Stimulated activated naive CD8-positive, alpha-beta T cell treated with anti-CD3 and anti-CD28 coated beads, Interleukin-15, Interleukin-2, amounts not matched to agents 100 U/mL and 50 U/mL, for 24 hours (primary cell): Measurements from ENCODE around the gene IER5L.

Experiments used
- ATAC-seq: fragments of 150-1000 bp; cut with Tn5 transposase; one replicate; pipeline ENCODE4 v1.10.0; 2021
- DNase-seq: peaks from one replicate; pipeline ENCODE4 v3.0.0; 2021

The IER5L gene

GRCh38 chr9:129177791-129178567 lies at the start of gene IER5L:
IER5L (minus strand) TSS chr9:129178261; CDS start chr9:129178052, 209 bp downstream.
- peak; percentile 93 for ATAC-seq
- peak; percentile 94 for DNase-seq

DNA sequence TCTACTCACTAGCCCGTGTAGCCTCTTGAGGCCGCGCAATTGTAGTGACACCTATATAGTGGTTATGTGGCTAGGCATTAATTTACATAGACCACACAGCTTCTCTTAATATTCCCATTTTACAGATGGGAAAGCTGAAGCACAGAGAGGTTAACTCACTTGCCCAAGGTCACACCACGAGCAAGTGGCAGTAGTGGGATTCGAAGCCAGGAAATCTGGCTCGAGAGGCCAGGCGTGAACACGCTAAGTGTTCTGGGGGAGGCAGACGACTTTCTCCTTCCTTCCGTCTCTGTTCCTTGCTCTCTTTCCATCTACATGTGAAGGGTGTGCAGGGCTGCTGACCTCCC lies 49.8 kb upstream of the IER5L start:
- ATAC-seq = no peak
- DNase-seq = no peak

DNA sequence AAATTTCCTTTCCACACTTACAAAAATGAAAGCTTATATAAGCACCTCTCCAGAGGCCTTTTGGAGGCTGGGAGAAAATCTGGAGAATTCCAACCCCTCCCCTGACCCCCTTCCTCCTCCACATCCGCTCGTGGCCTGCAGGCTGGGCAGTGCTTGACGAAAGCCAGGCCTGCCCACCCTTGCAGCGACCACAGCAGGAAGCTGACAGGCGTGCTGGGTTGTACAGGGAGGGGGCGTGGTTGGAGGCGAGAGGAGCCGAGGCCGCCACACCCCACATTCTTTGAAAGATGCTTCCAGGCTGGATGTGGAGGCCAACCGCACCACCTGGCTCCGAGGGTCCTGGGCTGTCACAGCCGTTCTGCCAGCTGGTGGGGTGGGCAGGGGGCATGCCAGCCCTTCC lies 47.8 kb upstream of the IER5L start:
- ATAC-seq (no peak), DNase-seq (peak; percentile 68)

DNA sequence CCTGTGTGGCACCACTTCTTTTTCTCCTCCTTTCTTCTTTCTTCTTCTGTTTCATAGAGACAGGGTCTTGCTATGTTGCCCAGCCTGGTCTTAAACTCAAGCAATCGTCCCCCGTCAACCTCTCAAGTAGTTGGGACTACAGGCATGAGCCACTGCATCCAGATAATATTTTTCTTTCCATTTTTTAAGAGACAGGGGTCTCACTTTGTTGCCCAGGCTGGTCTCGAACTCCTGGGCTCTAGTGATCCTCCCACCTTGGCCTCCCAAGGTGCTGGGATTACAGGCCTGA lies 47.4 kb upstream of the IER5L start:
- no peak for DNase-seq
- no peak for ATAC-seq

DNA sequence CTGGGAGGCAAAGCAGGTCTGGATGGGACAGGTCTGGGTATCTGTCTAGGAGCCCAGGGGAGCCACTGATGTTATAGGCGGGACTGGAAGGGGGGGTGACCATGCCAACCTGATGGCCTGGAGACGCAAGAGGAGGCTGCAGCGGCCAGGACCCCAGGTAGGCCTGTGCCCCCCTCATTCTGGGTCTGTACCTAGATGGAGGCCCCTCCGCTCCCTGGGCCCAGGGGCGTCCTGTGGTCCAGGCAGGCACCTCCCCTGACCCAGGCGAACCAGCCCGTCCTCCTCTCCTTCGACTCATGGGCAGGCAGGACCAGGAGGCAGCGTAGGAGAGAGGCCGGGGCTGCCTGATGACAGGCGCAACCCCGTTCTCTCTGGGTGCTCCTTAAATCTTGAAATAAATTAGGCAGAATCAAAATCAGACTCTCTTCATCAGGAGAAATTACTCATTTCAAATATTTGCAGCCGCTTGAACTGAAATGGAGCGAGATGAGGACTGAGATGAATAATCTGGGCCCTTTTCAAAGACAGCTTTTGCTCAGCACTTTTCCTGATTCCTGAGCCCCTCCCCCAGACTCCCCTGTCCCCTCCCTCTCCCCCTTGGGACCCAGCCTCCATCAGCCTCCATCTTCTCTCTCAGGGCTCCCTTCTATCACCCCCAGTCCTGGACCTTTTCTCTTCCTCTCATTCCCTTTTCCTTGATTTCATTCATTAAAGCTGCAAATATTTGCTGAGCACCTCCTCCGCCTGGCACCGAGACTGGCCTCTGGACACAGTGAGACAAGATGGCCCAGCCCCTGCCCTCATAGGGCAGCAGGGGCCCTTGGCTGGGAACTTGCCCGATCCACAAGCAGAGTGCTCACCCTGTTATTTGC lies 46.8 kb upstream of the IER5L start:
- DNase-seq = no peak

GRCh38 chr9:129223551-129224208 lies 45.6 kb upstream of the IER5L start:
- ATAC-seq = no peak
- DNase-seq = no peak

More for the DNA sequence above, 46.8 kb upstream of the IER5L start:
- no peak for ATAC-seq

DNA sequence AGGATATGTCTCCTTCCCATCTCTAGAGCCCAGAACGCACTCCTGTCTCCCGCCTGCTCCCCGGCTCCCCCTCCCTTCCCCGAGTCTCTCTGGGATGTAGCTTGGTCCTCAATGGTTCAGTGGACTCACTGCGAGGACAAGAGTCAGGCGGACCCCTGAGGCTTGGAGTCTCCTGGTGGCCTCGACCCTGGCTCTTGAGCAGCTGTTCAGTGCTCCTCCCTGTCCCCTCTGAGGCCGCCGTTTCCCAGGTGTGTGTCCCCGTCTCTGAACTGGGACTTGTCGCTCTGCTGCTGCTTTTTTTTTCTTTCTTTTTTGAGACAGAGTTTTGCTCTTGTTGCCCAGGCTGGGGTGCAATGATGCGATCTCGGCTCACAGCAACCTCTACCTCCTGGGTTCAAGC lies 44.8 kb upstream of the IER5L start:
- DNase-seq (no peak), ATAC-seq (no peak)

DNA sequence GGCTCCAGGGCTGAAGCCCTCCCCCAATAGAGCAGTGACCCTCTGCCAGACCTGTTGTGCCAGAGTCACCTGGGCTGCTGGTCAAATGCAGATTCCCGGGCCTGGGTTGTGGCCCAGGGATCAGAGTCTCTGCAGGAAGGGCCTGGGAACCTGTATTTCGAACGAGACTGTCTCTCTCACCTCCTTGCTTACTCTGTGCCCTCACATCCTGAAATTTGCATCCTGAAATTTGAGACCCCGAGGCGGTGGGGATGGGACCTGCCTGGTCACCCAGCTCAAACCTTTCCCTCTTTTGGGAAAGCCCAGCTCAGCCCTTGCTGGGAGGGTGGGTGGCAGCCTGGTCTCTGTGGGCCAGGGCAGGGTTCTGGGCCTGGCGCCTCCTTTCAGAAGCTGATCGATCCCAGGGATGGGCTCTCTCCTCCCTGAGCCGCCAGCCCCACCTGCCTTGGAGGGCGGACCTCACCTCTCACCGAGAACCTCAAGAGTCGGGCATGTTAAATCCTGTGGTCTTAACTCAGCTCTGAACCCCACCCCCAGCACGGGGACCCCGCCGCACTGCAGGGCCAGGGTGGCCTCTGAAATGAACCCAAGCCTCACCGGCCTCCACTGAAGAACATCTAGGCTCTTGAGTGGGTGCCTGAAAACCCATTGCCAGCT lies 44.0 kb upstream of the IER5L start:
- DNase-seq (no peak), ATAC-seq (no peak)

GRCh38 chr9:129221233-129221632 lies 43.2 kb upstream of the IER5L start:
- no peak for DNase-seq
- peak; percentile 66 for ATAC-seq

DNA sequence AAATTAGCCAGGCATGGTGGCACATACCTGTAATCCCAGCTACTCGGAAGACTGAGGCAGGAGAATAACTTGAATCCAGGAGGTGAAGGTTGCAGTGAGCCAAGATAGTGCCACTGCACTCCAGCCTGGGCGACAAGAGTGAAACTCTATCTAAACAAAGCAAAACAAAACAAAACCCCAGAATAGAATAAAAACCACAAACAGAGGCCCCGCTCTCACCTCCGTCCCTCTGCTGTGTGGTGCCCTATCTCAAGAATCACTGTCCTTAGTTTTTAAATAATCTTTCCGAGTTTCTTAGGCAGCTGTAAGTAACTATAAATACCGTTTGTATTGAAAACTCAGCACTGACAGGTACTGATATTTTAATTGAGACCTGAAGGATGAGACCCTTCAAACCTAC lies 42.7 kb upstream of the IER5L start:
- no peak for ATAC-seq
- no peak for DNase-seq

DNA sequence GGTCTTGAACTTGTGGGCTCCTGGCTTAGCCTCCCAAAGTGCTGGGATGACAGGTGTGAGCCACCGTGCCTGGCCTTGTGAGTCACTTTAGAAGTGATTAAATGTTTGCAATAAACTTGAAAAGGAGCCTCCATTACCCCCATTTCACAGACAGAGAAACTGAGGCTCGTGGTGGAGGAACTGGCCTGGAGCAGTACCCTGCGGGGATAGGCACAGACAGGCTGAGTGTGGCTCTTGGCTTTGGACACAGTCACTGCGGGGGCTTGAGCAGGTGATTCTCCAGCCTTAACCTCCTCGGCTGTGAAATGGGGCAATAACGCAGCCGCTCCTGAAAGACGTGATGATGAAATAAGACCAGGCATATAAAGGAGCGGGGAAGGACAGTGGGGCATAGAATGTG lies 40.9 kb upstream of the IER5L start:
- ATAC-seq (no peak), DNase-seq (no peak)

DNA sequence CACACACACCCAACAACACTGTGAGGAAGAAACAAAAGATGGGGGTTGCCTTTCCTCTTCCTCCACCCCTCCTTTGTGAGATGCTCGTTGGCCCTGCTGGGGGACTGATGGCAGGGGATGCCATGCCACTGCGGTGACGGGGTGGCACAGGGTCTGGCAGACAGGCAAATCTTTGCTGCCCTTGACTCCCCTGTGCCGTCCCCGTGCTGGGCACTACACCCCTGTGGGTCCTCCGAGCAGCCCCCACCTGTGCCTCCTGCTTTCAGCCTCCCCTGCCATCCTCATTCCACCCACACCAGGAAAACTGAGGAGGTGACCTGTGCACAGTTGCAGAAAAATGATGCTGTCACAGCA lies 40.2 kb upstream of the IER5L start:
- DNase-seq = no peak
- no peak for ATAC-seq

GRCh38 chr9:129213551-129213950 lies 35.5 kb upstream of the IER5L start:
- DNase-seq = no peak
- ATAC-seq = no peak

DNA sequence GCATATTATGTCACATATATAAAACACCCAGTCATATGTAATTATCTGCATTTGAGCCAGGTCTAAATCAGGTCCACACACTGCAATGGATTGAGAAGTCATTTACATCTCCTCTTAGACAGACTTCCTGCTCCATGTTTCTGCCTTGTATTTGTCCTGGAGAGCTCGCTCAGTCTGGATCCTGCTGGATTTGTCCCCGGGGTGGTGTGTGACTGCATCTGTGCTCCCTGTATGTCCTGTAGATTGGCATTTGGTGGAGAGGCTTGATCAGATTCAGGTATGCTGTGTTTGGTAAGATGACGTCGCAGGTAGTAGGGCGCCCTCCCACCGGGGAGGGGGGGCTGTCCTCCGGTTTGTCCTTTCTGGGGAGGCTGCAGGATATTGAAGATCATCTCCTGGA lies 33.6 kb upstream of the IER5L start:
- DNase-seq (no peak), ATAC-seq (no peak)

- ATAC-seq = no peak
- no peak for DNase-seq
Observed at GRCh38 chr9:129210125-129210524, 32.1 kb upstream of the IER5L start.

- DNase-seq (no peak), ATAC-seq (no peak)
Observed at GRCh38 chr9:129209580-129209979, 31.5 kb upstream of the IER5L start.

- DNase-seq (no peak), ATAC-seq (no peak)
Observed at GRCh38 chr9:129209109-129209508, 31.0 kb upstream of the IER5L start.

DNA sequence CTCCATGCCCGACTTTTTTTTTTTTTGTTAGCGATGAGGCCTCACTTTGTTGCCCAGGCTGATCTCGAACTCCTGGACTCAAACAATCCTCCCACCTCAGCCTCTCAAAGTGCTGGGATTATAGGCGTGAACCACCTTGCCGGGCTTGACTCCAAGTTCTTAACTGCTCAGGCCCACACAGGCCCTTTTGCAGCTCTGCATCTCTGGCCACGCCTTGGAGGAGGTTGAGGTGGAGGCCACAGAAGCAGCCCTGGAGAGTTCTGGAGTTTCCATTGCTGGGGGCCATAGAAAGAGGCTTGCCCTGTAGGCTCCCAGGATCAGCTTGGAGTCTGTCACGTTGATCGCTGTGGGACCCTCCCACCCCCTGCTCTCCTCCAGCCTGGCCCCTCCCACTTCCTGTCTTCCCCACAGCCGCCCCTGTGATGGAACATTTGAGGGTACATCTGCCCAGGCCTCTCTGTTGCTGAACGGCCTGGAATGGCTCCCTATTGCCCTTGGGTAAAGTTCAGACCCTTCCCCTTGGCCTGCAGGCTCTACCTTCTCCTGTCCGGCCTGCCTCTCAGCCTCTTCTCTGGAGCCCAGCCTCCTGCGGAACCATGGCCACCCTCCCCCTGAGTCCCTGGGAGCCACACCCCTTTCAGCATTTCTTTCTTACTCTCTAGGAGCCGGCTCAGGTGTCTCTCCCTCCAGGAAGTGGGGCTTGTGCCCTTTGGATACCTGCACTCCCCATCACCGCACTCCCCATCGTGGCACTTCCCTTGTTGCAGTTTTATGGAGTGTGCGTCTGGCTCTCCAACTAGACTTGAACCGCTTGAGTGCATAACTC lies 30.4 kb upstream of the IER5L start:
- ATAC-seq (peak; percentile 91), DNase-seq (peak; percentile 82)

DNA sequence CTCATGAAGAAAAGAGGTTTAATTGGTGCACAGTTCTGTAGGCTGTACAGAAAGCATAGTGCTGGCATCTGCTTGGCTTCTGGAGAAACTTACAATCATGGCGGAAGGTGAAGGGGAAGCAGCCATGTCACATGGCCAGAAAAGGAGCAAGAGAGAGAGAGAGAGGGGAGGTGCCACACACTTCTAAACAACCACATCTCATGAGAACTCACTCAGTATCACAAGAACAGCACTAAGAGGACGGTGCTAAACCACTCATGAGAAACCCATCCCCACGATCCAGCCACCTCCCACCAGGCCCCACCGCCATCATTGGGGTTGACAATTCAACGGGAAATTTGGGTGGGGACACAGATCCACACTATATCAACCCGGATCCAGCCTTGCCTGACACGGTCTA lies 28.8 kb upstream of the IER5L start:
- ATAC-seq (no peak), DNase-seq (no peak)

DNA sequence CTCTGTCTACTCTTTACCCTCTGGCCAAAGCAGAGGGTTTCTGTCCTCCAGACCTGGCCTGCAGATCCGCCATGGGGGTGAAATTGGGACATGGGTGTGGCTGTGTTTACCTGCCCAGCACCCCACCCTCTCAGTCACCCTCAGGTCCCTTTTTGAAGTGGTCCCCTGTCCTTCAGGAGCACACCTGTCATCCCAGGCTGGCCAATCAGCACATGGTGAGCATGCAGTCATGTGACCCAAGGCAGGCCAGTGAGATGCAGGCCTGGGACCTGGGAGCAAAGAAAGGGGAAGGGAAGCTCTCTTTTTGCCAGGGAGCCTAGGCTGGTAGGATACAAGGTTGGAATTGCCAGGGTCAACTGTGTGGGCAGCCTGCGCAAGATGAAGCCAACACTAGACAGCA lies 28.3 kb upstream of the IER5L start:
- DNase-seq (no peak), ATAC-seq (no peak)

- no peak for ATAC-seq
- DNase-seq = no peak
Observed at GRCh38 chr9:129204840-129205239, 26.8 kb upstream of the IER5L start.

DNA sequence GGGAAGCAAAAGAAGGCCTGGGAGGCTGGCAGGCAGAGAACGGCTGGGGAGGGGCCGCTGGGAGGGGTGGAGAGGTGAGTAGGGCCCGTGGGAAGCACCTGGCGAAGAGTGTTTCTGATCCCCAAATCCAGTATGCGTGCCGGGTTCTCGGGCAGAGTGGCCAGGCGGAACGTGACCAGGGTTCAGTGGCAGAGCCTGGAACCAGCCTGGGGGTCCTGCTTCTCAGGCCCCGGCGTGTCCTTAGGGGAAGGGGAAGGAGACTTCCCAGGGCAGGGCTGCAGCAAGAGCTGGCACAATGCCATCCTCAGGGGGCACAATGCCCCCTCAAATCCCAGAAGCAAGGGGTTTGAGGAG lies 25.5 kb upstream of the IER5L start:
- no peak for ATAC-seq

More for the DNA sequence above, 25.5 kb upstream of the IER5L start:
- DNase-seq = no peak
